B cell (primary cell): ENCODE data around the gene GPR183. TPM values are rescaled to one million over a fixed set of nuclear protein-coding genes. Genes with fewer than 3 reads are reported as not detected.

Source experiments
- ATAC-seq: fragments of 200-7000 bp; cut with Tn5 transposase; one replicate; pipeline ENCODE4 v1.10.0; 2021; ENCODE audit warnings: low read depth, mild to moderate bottlenecking, moderate number of reproducible peaks, moderate library complexity
- CTCF ChIA-PET: fragments of 350-600 bp; sonication (Branson Sonifier 250); formaldehyde crosslinking; loops from one replicate; lab custom pipeline; 2021; ENCODE audit warnings: antibody characterized with exemption, inconsistent platforms; lab: Charles Lee
- POLR2A ChIA-PET: fragments of 350-600 bp; sonication (Branson Sonifier 250); formaldehyde crosslinking; loops from one replicate; lab custom pipeline; 2021; ENCODE audit warnings: antibody characterized with exemption; lab: Charles Lee
- DNase-seq: peaks from one replicate; pipeline ENCODE4 v3.0.0; 2013
- H2AFZ ChIP-seq: 2 replicates; pipeline ENCODE4 v1.6.1; 2012; ENCODE audit warnings: mild to moderate bottlenecking, low read depth, low read length; ENCODE audit not compliant: insufficient read depth, poor library complexity, severe bottlenecking
- H3K27ac ChIP-seq, 2 donors: 1 replicate in 1 of 2; 2 replicates in 1 of 2; pipeline ENCODE4 v1.5.1; 2012 to 2013; ENCODE audit warnings: low read length in 2 of 2, mild to moderate bottlenecking in 2 of 2, moderate library complexity in 1 of 2
- H3K27me3 ChIP-seq, 4 experiments: fragments of 200-600 bp in 1 of 4; sonication (generic) in 1 of 4; replicated peaks in 1 of 4; 1 replicate in 2 of 4; 2 replicates in 2 of 4; pipeline versions ENCODE4 v1.6.1 to v1.7.0; 2013 to 2016; ENCODE audit warnings: low read length in 3 of 4, mild to moderate bottlenecking in 2 of 4, mixed read lengths in 1 of 4, moderate library complexity in 1 of 4; ENCODE audit not compliant: insufficient read depth in 4 of 4, control insufficient read depth in 3 of 4; ENCODE audit errors: control extremely low read depth in 1 of 4
- H3K36me3 ChIP-seq, 2 experiments: replicated peaks in 1 of 2; 1 replicate in 1 of 2; 2 replicates in 1 of 2; pipeline versions ENCODE4 v1.6.1 to v1.7.1; 2013; ENCODE audit warnings: low read length in 1 of 2; ENCODE audit not compliant: insufficient read depth in 2 of 2, control insufficient read depth in 1 of 2; ENCODE audit errors: control extremely low read depth in 1 of 2, extremely low read depth in 1 of 2
- H3K4me1 ChIP-seq, 2 donors: fragments of 200-600 bp in 1 of 2; sonication (generic) in 1 of 2; 1 replicate in 1 of 2; 2 replicates in 1 of 2; pipeline versions ENCODE4 v1.5.1 to v1.6.1; 2013 to 2017; ENCODE audit warnings: low read length in 2 of 2; ENCODE audit not compliant: control insufficient read depth in 2 of 2, insufficient read depth in 2 of 2
- H3K4me2 ChIP-seq: replicated peaks from 2 replicates; pipeline ENCODE3; 2012; ENCODE audit warnings: mild to moderate bottlenecking, low read depth, low read length; ENCODE audit not compliant: poor library complexity, severe bottlenecking
- H3K4me3 ChIP-seq, 5 experiments: fragments of 200-600 bp in 1 of 5; sonication (generic) in 1 of 5; 1 replicate in 3 of 5; 2 replicates in 2 of 5; pipeline versions ENCODE4 v1.5.1 to v1.7.0; 2011 to 2016; ENCODE audit warnings: low read length in 4 of 5, mild to moderate bottlenecking in 4 of 5, low read depth in 2 of 5, control low read depth in 1 of 5, moderate library complexity in 1 of 5; ENCODE audit not compliant: insufficient read depth in 1 of 5; ENCODE audit errors: control extremely low read depth in 1 of 5, extremely low read depth in 1 of 5
- H3K79me2 ChIP-seq: fragments of 200-600 bp; sonication (generic); one replicate; pipeline ENCODE4 v1.6.0; 2016; ENCODE audit warnings: low read length; ENCODE audit not compliant: control insufficient read depth, insufficient read depth
- H3K9ac ChIP-seq: fragments of 200-600 bp; sonication (generic); 2 replicates; pipeline ENCODE4 v1.6.1; 2017; ENCODE audit warnings: mild to moderate bottlenecking, low read length, moderate library complexity
- H3K9me3 ChIP-seq, 3 donors: one replicate each; pipeline versions ENCODE4 v1.6.1 to v1.7.1; 2013; ENCODE audit warnings: low read length in 2 of 3; ENCODE audit not compliant: control insufficient read depth in 2 of 3, insufficient read depth in 1 of 3; ENCODE audit errors: control extremely low read depth in 1 of 3
- H4K20me1 ChIP-seq: 2 replicates; pipeline ENCODE4 v1.6.0; 2012; ENCODE audit warnings: mild to moderate bottlenecking, low read length; ENCODE audit not compliant: insufficient read depth, control insufficient read depth, poor library complexity, severe bottlenecking
- H3K27ac Mint-ChIP-seq: one replicate; pipeline ENCODE4 v1.8.0; 2021; ENCODE audit warnings: mixed read lengths
- H3K27me3 Mint-ChIP-seq: one replicate; pipeline ENCODE4 v1.8.0; 2021; ENCODE audit warnings: mixed read lengths
- H3K4me1 Mint-ChIP-seq: one replicate; pipeline ENCODE4 v1.8.0; 2021; ENCODE audit warnings: mixed read lengths
- H3K4me3 Mint-ChIP-seq: one replicate; pipeline ENCODE4 v1.8.0; 2021; ENCODE audit warnings: mixed read lengths
- H3K9me3 Mint-ChIP-seq: one replicate; pipeline ENCODE4 v1.8.0; 2022; ENCODE audit warnings: mixed read lengths; ENCODE audit not compliant: insufficient read depth
- EZH2 ChIP-seq: IDR thresholded peaks from 2 replicates; pipeline ENCODE4 v1.6.1; 2012; ENCODE audit warnings: borderline replicate concordance, low read depth, mild to moderate bottlenecking, moderate library complexity, low read length; ENCODE audit not compliant: insufficient read depth, poor library complexity, severe bottlenecking
- WGBS: methylation state at CpG from one replicate; pipeline ENCODE4 v1.1.5; 2013; ENCODE audit warnings: missing lambda C conversion rate; ENCODE audit not compliant: insufficient coverage; 5-methylcytosine and 5-hydroxymethylcytosine counted together
- intact Hi-C: fragments of 100-400 bp; cut with micrococcal nuclease; formaldehyde crosslinking; loops from one replicate; pipeline ENCODE4 v1.10.0; 2022
- polyA plus RNA-seq: library from polyadenylated mRNA; depleted of rRNA; stranded (reverse); fragments of >200 nt; gene quantifications from 2 replicates; pipeline ENCODE4 v1.2.3, GENCODE V29; 2012
- total RNA-seq, 2 donors: library from RNA; stranded (reverse); fragments of 120-200 nt in 1 of 2; gene quantifications; 1 replicate in 1 of 2; 2 replicates in 1 of 2; pipeline versions ENCODE4 v1.2.3 to v1.2.4, GENCODE V29; 2013 to 2022
- TF ChIP-seq, protein P1 (sequence below): fragments of 200-600 bp; IDR thresholded peaks from one replicate; pipeline ENCODE4 v1.8.0; 2022; ENCODE audit warnings: antibody characterized with exemption, mild to moderate bottlenecking

GPR183 gene
- total and polyA plus RNA-seq, 2 donors (not counting 1 experiment from before 2014, with no cell fraction given) = 150 to 256 TPM

GRCh38 chr13:99290894-99291293, 16.3 kb downstream of the GPR183 start:
- TF ChIP-seq, protein P1, sequence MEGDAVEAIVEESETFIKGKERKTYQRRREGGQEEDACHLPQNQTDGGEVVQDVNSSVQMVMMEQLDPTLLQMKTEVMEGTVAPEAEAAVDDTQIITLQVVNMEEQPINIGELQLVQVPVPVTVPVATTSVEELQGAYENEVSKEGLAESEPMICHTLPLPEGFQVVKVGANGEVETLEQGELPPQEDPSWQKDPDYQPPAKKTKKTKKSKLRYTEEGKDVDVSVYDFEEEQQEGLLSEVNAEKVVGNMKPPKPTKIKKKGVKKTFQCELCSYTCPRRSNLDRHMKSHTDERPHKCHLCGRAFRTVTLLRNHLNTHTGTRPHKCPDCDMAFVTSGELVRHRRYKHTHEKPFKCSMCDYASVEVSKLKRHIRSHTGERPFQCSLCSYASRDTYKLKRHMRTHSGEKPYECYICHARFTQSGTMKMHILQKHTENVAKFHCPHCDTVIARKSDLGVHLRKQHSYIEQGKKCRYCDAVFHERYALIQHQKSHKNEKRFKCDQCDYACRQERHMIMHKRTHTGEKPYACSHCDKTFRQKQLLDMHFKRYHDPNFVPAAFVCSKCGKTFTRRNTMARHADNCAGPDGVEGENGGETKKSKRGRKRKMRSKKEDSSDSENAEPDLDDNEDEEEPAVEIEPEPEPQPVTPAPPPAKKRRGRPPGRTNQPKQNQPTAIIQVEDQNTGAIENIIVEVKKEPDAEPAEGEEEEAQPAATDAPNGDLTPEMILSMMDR = no peak
- no peak for TF ChIP-seq EZH2
- H4K20me1 ChIP-seq = no peaks in the 10 kb centered on the region
- intact Hi-C loops = no loop called here
- no peak overlapping the region for H3K4me3 Mint-ChIP-seq
- peaks cover 0 to 41% of the 10 kb centered on the region in 2 experiments for H3K36me3 ChIP-seq
- 85% methylated on average over 3 of the region's 3 CpGs for WGBS
- no peaks in the 10 kb centered on the region for H3K27me3 Mint-ChIP-seq
- peaks cover 65 to 72% of the 10 kb centered on the region in 2 donors for H3K4me1 ChIP-seq
- DNase-seq (no peak), ATAC-seq (no peak)
- no peak overlapping the region for H2AFZ ChIP-seq
- H3K27ac Mint-ChIP-seq = peak overlapping the region; percentile 69
- no peak overlapping the region for H3K4me3 ChIP-seq
- peaks cover 83% of the 10 kb centered on the region for H3K4me1 Mint-ChIP-seq
- peaks cover 90% of the 10 kb centered on the region for H3K79me2 ChIP-seq
- ChIA-PET CTCF (interaction anchor here (0.8 to 4.9 kb wide), 3 partner anchors 11 to 145 kb away, joined by 3 to 33 read pairs (median 14); no protein-coding TSS in a partner anchor), POLR2A (no interaction called here)
- no peaks in the 10 kb centered on the region for H3K9me3 ChIP-seq
- H3K27me3 ChIP-seq = no peaks in the 10 kb centered on the region
- H3K4me2 ChIP-seq = no peak overlapping the region
- H3K9ac ChIP-seq = no peak overlapping the region
- H3K27ac ChIP-seq = no peak overlapping the region
- H3K9me3 Mint-ChIP-seq = no peaks in the 10 kb centered on the region

GRCh38 chr13:99289674-99290337, 17.4 kb downstream of the GPR183 start:
- no peaks in the 10 kb centered on the region for H3K27me3 ChIP-seq
- H3K9me3 ChIP-seq = no peaks in the 10 kb centered on the region
- H2AFZ ChIP-seq = no peak overlapping the region
- H3K4me3 ChIP-seq = no peak overlapping the region
- H3K4me2 ChIP-seq = no peak overlapping the region
- no peak for TF ChIP-seq EZH2
- TF ChIP-seq, protein P1 = no peak
- POLR2A ChIA-PET = no interaction called here
- 80% methylated on average over 2 of the region's 7 CpGs for WGBS
- intact Hi-C loops = no loop called here
- peaks cover 65 to 71% of the 10 kb centered on the region in 2 donors for H3K4me1 ChIP-seq
- H3K27ac ChIP-seq = no peak overlapping the region
- CTCF ChIA-PET = interaction anchor here (0.8 to 3.2 kb wide), 5 partner anchors 13 to 146 kb away, joined by 3 to 22 read pairs (median 6); no protein-coding TSS in a partner anchor
- H3K79me2 ChIP-seq = peaks cover 90% of the 10 kb centered on the region
- DNase-seq (no peak), ATAC-seq (no peak)
- Mint-ChIP-seq H3K4me3 (no peak overlapping the region), H3K27me3 (no peaks in the 10 kb centered on the region), H3K27ac (peak overlapping the region; percentile 47), H3K9me3 (no peaks in the 10 kb centered on the region), H3K4me1 (peaks cover 82% of the 10 kb centered on the region)
- H4K20me1 ChIP-seq = no peaks in the 10 kb centered on the region
- H3K36me3 ChIP-seq = peaks cover 0 to 30% of the 10 kb centered on the region in 2 experiments
- H3K9ac ChIP-seq = no peak overlapping the region
